Amniotic stem cell (primary cell): ENCODE results near the gene NUDT22.
"Not testable (repeated sequence)": the region's sequence is repeated elsewhere in the genome, so short reads cannot be mapped to it uniquely, and the experiment has no call there.

Experiments
- DNase-seq: peaks from one replicate; lab custom pipeline; 2025; lab: John Stamatoyannopoulos, UW

The NUDT22 gene

DNA sequence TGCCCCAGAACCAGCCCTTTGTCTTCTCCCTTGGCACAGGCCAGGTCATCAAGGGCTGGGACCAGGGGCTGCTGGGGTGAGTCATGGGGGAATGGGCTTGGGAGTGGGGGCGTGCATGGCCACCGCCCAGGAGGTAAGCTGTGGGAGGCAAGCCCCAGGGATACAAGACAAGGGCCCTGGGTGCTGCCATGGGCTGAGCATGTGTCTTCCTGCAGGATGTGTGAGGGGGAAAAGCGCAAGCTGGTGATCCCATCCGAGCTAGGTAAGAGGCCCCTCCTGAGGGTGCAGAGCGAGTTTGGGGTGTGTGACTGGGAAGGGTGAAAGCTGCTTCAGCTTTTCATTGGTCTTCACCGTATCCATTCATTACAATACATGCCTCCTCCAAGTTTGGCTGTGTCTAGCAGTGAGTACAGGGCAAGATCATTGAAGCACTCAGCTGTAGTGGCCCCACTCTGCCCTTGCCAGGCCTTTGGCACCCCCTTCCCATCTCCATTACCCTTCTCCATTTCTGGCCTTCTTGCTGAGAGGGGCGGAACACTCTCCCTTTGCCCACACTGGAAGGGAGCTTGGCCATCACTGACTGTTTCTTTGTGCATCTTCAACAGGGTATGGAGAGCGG is 17.3 kb downstream of the NUDT22 start:
- no peak for DNase-seq

GRCh38 chr11:64244107-64244506 is 18.0 kb downstream of the NUDT22 start:
- DNase-seq = no peak

GRCh38 chr11:64244966-64245365 is 18.9 kb downstream of the NUDT22 start:
- no peak for DNase-seq

GRCh38 chr11:64245401-64245796 is 19.3 kb downstream of the NUDT22 start:
- DNase-seq = no peak

DNA sequence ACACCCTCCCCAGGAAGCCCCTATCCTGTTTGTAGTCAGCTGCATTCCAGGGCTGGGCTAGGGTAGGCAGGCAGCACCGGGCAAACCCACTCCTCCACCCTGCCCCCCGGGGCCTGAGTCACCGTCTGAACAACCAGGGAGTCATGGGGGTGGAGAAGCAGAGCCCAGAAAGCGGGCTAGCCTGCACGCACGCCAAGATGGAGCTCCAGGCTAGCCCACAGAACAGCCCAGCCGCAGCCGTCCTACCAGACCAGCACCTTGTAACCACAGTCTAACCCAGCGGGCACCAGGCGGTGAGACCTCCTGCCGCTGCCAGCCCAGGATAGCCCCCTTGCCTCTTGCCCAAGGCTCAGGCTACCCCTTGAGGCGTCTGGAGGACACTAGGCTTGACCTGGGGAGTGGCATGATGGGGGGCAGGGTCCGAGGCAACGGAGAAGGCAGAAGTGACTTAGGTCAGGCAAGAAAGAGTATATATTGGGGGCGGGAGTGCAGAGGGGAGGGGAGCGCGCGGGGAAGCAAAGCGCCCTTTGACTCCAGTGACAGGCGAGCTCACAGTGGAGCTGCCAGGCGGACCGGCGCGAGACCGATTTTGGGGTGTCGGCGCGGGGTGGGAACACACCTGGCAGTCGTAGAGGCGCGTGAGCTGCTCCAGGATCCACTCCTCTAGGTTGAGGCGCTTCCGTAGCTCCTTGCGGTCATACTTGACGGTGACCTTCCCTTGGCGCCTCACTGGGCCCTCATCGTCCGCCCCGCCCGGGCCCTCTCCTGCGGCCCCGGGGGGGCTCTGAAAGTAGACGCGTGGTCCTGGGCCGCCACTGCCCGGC is 19.9 kb downstream of the NUDT22 start:
- peak; percentile 86 for DNase-seq

DNA sequence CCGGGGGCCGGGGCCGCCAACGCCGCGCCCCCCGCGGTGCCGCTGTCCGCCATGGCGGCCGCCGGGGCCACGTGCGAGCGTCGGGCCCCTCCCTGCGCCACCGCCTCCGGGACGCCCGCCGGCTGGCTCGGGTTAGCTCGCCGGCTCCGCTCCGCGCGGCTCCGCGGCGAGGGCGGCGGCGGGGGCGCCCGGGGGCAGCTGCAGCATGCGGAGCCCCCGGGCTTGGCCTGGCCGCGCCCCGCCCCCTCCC is 20.5 kb downstream of the NUDT22 start:
- not testable (repeated sequence) for DNase-seq

DNA sequence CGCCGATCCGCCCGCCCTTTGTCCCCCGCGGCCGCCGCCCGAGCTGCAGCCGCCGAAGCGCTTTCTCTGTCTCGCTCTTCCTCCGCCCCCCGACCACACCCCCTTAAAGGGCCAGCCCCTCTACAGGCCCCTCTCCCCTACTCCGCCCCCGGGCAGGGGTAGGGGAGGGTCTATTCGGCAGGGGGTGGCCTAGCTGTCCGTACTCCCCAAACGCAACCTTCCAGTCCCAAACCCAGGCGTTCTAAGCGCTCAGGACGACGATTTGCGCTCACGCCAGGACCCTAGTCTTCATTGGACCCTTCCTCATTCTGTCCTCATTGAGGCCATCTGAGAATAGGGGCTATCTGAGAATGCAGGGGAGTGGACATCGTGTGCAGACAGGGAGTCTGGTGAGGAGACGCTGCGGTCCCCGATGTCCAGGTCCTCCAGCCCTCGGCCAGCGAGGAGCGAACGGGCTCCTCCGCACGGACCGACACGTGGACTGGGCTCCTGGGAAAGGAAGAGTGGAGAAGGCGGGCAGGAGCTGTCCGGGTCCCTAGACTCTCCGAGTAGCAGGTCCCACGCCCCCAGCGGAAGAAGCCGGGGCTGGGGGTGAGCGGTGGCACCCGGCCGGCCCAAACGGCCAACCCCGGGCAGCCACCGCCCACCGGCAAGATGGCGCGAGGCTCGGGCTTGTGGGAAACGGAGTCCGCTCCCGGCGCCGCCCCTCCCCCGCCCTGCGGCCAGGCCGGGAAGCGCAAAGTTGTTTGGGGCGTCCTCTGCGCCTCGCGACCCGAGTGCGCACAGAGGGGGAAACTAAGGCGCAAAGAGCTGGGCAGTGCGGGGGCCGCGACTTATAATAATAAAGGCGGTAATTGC is 21.0 kb downstream of the NUDT22 start, which contains the start of gene PPP1R14B:
PPP1R14B (minus strand) TSS at position 73 of the 858 bp plus-strand sequence. CDS start 270 bp downstream, outside the sequence.
- no peak for DNase-seq

GRCh38 chr11:64247729-64248531 is 21.9 kb downstream of the NUDT22 start:
- DNase-seq = no peak

- no peak for DNase-seq
Measured at GRCh38 chr11:64248578-64248977, 22.5 kb downstream of the NUDT22 start.

GRCh38 chr11:64249038-64249437 is 23.0 kb downstream of the NUDT22 start:
- no peak for DNase-seq

GRCh38 chr11:64249563-64250414 is 23.7 kb downstream of the NUDT22 start:
- DNase-seq = no peak

GRCh38 chr11:64250415-64251015 is 24.4 kb downstream of the NUDT22 start:
- no peak for DNase-seq

GRCh38 chr11:64251016-64251752 is 25.1 kb downstream of the NUDT22 start, which contains the start of gene PLCB3:
PLCB3 (plus strand) TSS chr11:64251530; CDS start chr11:64251650, 120 bp downstream.
- no peak for DNase-seq

DNA sequence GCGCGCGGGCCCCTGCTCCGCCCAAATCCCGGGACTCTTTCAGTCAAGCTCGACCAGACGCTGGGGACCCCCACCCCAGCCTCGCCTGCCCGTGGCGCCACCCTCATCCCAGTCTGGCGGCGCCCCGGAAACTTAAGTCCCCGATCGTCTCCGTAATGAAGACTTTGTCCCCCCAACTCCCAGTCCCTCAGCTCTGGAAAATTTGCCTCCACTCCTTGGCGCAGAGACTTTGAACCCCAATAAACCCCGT is 25.6 kb downstream of the NUDT22 start:
- DNase-seq = no peak

DNA sequence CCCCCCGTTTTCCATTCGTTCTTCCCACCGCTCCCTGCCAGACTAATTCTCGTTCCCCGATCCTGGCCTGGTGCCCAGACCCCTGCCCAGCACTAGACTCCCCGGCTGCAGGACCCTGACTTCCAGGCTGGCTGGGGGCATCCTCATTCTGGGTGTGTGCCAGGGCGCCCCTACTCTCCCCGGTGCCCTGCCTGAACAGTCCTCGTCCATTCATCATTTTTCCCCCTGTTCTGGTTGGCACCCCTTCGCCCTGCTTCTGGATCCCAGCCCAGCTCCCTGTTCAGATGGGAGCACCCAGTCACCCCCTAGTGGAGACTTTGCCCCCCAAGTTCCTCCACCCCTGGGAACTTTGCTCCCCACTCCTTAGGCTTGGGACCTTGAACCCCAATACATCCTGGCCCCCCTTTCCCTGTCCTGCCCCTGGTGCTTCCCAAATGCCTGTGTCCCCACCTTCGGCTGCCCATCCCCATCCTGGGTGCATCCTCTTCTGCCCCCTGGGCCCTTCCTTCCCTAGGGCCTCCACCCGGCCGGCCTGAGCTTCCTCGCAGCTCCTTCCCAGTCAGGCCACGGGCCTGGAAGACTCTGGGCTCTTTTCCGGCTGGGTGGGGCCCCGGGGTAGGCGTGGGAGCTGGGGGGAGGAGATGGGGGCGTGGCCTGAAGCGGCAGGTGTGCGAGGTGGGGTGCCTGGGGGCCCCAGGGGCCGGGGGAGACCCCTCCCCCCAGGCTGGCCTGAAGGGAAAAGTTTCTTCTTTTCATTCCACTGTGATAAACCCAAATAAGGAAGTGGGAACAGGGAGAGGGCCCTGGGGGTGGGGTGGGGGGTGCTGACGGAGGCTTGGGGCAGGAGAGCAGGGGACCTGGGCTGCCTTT is 26.2 kb downstream of the NUDT22 start:
- DNase-seq = no peak

DNA sequence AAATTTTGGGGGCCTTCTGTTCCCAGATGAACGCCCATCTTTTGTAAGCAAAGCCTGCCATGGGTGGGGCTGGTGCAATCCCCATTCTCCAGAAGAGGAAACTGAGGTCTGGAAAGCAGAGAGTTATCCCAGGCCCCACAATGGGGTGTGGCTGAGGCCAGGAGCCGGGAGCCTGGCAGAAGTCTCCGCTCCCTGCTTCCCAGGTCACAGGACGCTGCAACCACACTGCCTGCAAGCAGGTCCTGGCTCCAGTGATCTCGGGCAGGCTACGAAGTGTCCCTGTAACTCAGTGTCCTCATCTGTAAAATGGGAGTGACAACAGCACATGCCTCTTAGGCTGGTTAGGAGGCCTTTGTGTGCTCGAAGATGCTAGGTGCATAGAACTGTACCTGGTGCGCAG is 27.0 kb downstream of the NUDT22 start:
- no peak for DNase-seq

- DNase-seq = no peak
Measured at GRCh38 chr11:64253481-64253880, 27.4 kb downstream of the NUDT22 start.

- no peak for DNase-seq
Measured at GRCh38 chr11:64254326-64254725, 28.3 kb downstream of the NUDT22 start.
